ENCODE data around the gene CFI. TPM values are rescaled to one million over a fixed set of nuclear protein-coding genes. Genes with fewer than 3 reads are reported as not detected.

CFI gene
- total and polyA plus RNA-seq, 2 of the 4 experiments (the other 2 are of a cell fraction) = 0.12 to 0.18 TPM

GRCh38 chr4:109848501-109848900 is 46.7 kb upstream of the CFI start:
- no peak overlapping the region for H2AFZ ChIP-seq (replicated peaks; ENCODE audit: low read length, poor library complexity)
- H3K14ac ChIP-seq (replicated peaks; ENCODE audit: low read depth, low read length) = no peak overlapping the region
- H4K8ac ChIP-seq (ENCODE audit: low read depth in 2 of 2, low read length in 2 of 2) = no peak overlapping the region
- H3K4me2 ChIP-seq (ENCODE audit: low read depth, low read length) = no peak overlapping the region
- no peak overlapping the region for H2BK15ac ChIP-seq (ENCODE audit: low read depth, low read length)
- H3K23ac ChIP-seq (ENCODE audit: low read depth, low read length) = no peak overlapping the region
- ATAC-seq (ENCODE audit: low read depth) (no peak), DNase-seq (no peak)
- H2BK20ac ChIP-seq (ENCODE audit: low read depth, low read length) = no peak overlapping the region
- H3K27me3 ChIP-seq (ENCODE audit: control insufficient read depth, insufficient read depth, low read length) = peaks cover 3% of the 10 kb centered on the region
- no peak overlapping the region for H3K18ac ChIP-seq (ENCODE audit: low read depth, low read length)
- intact Hi-C loops (cut with micrococcal nuclease) = no loop called here
- no peaks in the 10 kb centered on the region for H3K4me1 ChIP-seq (ENCODE audit: control insufficient read depth, insufficient read depth, low read length)
- dilution Hi-C loops (cut with HindIII; ENCODE audit: low sequenced_read_pairs, unreplicated experiment) = no loop called here
- H3K36me3 ChIP-seq (ENCODE audit: control insufficient read depth, insufficient read depth, low read length) = no peaks in the 10 kb centered on the region
- CTCF ChIA-PET = no interaction called here
- H2AK5ac ChIP-seq (ENCODE audit: low read depth, low read length) = no peak overlapping the region
- H2BK120ac ChIP-seq (ENCODE audit: low read depth, low read length) = no peak overlapping the region
- no peak overlapping the region for H3K27ac ChIP-seq (ENCODE audit: insufficient read depth, low read length)
- H3K56ac ChIP-seq (ENCODE audit: extremely low read depth, insufficient read depth, low read length) = no peak overlapping the region
- no CpG with 5 or more reads among the region's 2 CpGs for WGBS, 2 experiments (ENCODE audit: extremely low coverage in 2 of 2, insufficient read length in 1 of 2)
- H4K91ac ChIP-seq (ENCODE audit: insufficient read depth, low read depth, low read length) = no peak overlapping the region
- no peak overlapping the region for H4K5ac ChIP-seq (ENCODE audit: low read depth, low read length)
- H3K9ac ChIP-seq (ENCODE audit: low read depth, low read length) = no peak overlapping the region
- H3K4me3 ChIP-seq (ENCODE audit: insufficient read depth, low read depth, low read length) = no peak overlapping the region
- no peak overlapping the region for H3K4ac ChIP-seq (ENCODE audit: low read depth, low read length)
- no peak overlapping the region for H2AK9ac ChIP-seq (replicated peaks; ENCODE audit: low read depth, low read length, poor library complexity)
- H4K20me1 ChIP-seq (ENCODE audit: insufficient read depth, low read length) = no peaks in the 10 kb centered on the region
- no peaks in the 10 kb centered on the region for H3K9me3 ChIP-seq (ENCODE audit: control insufficient read depth, insufficient read depth, low read length)
- H2BK5ac ChIP-seq (ENCODE audit: low read depth, low read length, poor library complexity, severe bottlenecking) = no peak overlapping the region
- in situ Hi-C loops (cut with MboI; ENCODE audit: low sequenced_read_pairs) = no loop called here
- no TSS peak for BruUV-seq (replicated peaks)
- H3K9me1 ChIP-seq (ENCODE audit: insufficient read depth, low read length) = no peaks in the 10 kb centered on the region
- POLR2A ChIA-PET (ENCODE audit: unreplicated experiment) = no interaction called here
- TF ChIP-seq CHD1 (IDR thresholded peaks at IDR 0.05; ENCODE audit: low read depth, low read length) (no peak), RAD21 (IDR thresholded peaks at IDR 0.05; ENCODE audit: low read length) (no peak), MAZ (IDR thresholded peaks at IDR 0.05; ENCODE audit: borderline replicate concordance, low read depth, low read length) (no peak), ELK1 (IDR thresholded peaks at IDR 0.05; ENCODE audit: borderline replicate concordance, low read depth, low read length) (no peak), RFX5 (IDR thresholded peaks at IDR 0.05; ENCODE audit: low read depth, low read length) (no peak), POLR2A (IDR thresholded peaks at IDR 0.05; ENCODE audit: low read depth, low read length) (no peak), NFE2L2 (IDR thresholded peaks at IDR 0.05; ENCODE audit: low read depth, low read length) (no peak), CEBPB (IDR thresholded peaks at IDR 0.05; ENCODE audit: low read depth, low read length) (no peak), MAFK (IDR thresholded peaks at IDR 0.05; ENCODE audit: low read depth, low read length) (no peak), CTCF (conservative IDR thresholded peaks at IDR 0.05; ENCODE audit: low read depth, low read length) (no peak)
- H3K79me1 ChIP-seq (ENCODE audit: low read depth in 1 of 2, low read length in 2 of 2) = no peaks in the 10 kb centered on the region
